ENCODE measurements around the gene ARID1B. TPM values are rescaled to one million over a fixed set of nuclear protein-coding genes. Genes with fewer than 3 reads are reported as not detected.

The ARID1B gene
- total RNA-seq, 1 experiment from 2014 or later, result 91.7 TPM

- TF ChIP-seq SIN3A (IDR thresholded peaks at IDR 0.05; ENCODE audit: borderline replicate concordance, insufficient read depth, low read depth, low read length) (no peak), CTCF (IDR thresholded peaks at IDR 0.05) (no peak), TCF7L2 (IDR thresholded peaks at IDR 0.05; ENCODE audit: low read depth, low read length) (no peak), POLR2AphosphoS5 (IDR thresholded peaks at IDR 0.05; ENCODE audit: low read depth, low read length) (no peak), REST (IDR thresholded peaks at IDR 0.05; ENCODE audit: insufficient read depth in 1 of 2, low read depth in 2 of 2, low read length in 1 of 2) (no peak)
- Histone ChIP-seq H3K27me3 (ENCODE audit: control insufficient read depth, insufficient read depth, low read length) (no peaks in the 10 kb centered on the region), H3K4me1 (ENCODE audit: control insufficient read depth, insufficient read depth, low read length) (no peaks in the 10 kb centered on the region), H3K4me3 (ENCODE audit: low read depth in 2 of 2, low read length in 2 of 2) (no peak overlapping the region), H3K9me3 (ENCODE audit: control insufficient read depth, insufficient read depth, low read depth, low read length) (no peaks in the 10 kb centered on the region), H3K27ac (ENCODE audit: low read length) (no peak overlapping the region), H3K36me3 (ENCODE audit: control insufficient read depth, insufficient read depth, low read length) (no peaks in the 10 kb centered on the region)
- in situ Hi-C loops (cut with HindIII; ENCODE audit: low pct_unique_long_range_greater_than_20kb, low sequenced_read_pairs) (no loop called here), intact Hi-C loops (cut with micrococcal nuclease; ENCODE audit: unreplicated experiment) (no loop called here)
- CTCF ChIA-PET, result no interaction called here
- ATAC-seq (no peak), DNase-seq (ENCODE audit: low read depth, low spot score) (no peak)
- BruUV-seq (replicated peaks), result no TSS peak
- POLR2A ChIA-PET, result no interaction called here
Observed at GRCh38 chr6:157098999-157099398, 321.8 kb downstream of the ARID1B start.

GRCh38 chr6:157099912-157100593 is 322.9 kb downstream of the ARID1B start:
- TF ChIP-seq POLR2AphosphoS5 (IDR thresholded peaks at IDR 0.05; ENCODE audit: low read depth, low read length) (no peak), CTCF (IDR thresholded peaks at IDR 0.05) (no peak), TCF7L2 (IDR thresholded peaks at IDR 0.05; ENCODE audit: low read depth, low read length) (no peak), REST (IDR thresholded peaks at IDR 0.05; ENCODE audit: insufficient read depth in 1 of 2, low read depth in 2 of 2, low read length in 1 of 2) (no peak)
- ATAC-seq, result no peak
- Histone ChIP-seq H3K27me3 (ENCODE audit: control insufficient read depth, insufficient read depth, low read length) (no peaks in the 10 kb centered on the region), H3K4me3 (ENCODE audit: low read depth in 2 of 2, low read length in 2 of 2) (no peak overlapping the region), H3K9me3 (ENCODE audit: control insufficient read depth, insufficient read depth, low read depth, low read length) (no peaks in the 10 kb centered on the region), H3K4me1 (ENCODE audit: control insufficient read depth, insufficient read depth, low read length) (no peaks in the 10 kb centered on the region), H3K27ac (ENCODE audit: low read length) (no peak overlapping the region), H3K36me3 (ENCODE audit: control insufficient read depth, insufficient read depth, low read length) (no peaks in the 10 kb centered on the region)
- no TSS peak for BruUV-seq (replicated peaks)
- no peak for DNase-seq (ENCODE audit: low read depth, low spot score)
- intact Hi-C loops (cut with micrococcal nuclease; ENCODE audit: unreplicated experiment), result no loop called here
- ChIA-PET CTCF (no interaction called here), POLR2A (no interaction called here)
- in situ Hi-C loops (cut with HindIII; ENCODE audit: low pct_unique_long_range_greater_than_20kb, low sequenced_read_pairs), result no loop called here
